Natural killer cell treated with Interleukin-12 subunit alpha and Interleukin-12 subunit beta and Interleukin-15 and Interleukin-18, amount 100 ng/mL, for 72 hours (primary cell): ENCODE data around the gene PRICKLE3. TPM values are rescaled to one million over a fixed set of nuclear protein-coding genes. Genes with fewer than 3 reads are reported as not detected.
"Not testable (repeated sequence)": the region's sequence is repeated elsewhere in the genome, so short reads cannot be mapped to it uniquely, and the experiment has no call there.

Experiments used
- ATAC-seq, 2 donors: fragments of 150-1000 bp; cut with Tn5 transposase in 1 of 2; sonication (Bioruptor Pico), chemical (Tn5 transposase) in 1 of 2; 2 replicates each; pipeline ENCODE4 v1.10.0; 2021
- DNase-seq: peaks from one replicate; pipeline ENCODE4 v3.0.0; 2022; ENCODE audit warnings: low spot score
- H3K27ac Mint-ChIP-seq, 2 donors: 1 replicate in 1 of 2; 2 replicates in 1 of 2; pipeline ENCODE4 v1.8.0; 2022; ENCODE audit warnings: mixed read lengths in 2 of 2, mild to moderate bottlenecking in 1 of 2, moderate library complexity in 1 of 2
- H3K27me3 Mint-ChIP-seq, 2 donors: 1 replicate in 1 of 2; 2 replicates in 1 of 2; pipeline ENCODE4 v1.8.0; 2022; ENCODE audit warnings: mixed read lengths in 2 of 2
- H3K36me3 Mint-ChIP-seq: one replicate; pipeline ENCODE4 v1.8.0; 2022; ENCODE audit warnings: mixed read lengths
- H3K4me1 Mint-ChIP-seq, 2 donors: 1 replicate in 1 of 2; 2 replicates in 1 of 2; pipeline ENCODE4 v1.8.0; 2022; ENCODE audit warnings: low read depth in 2 of 2, mixed read lengths in 2 of 2, mild to moderate bottlenecking in 1 of 2
- H3K4me3 Mint-ChIP-seq: one replicate; pipeline ENCODE4 v1.8.0; 2022; ENCODE audit warnings: mixed read lengths
- H3K9me3 Mint-ChIP-seq: 2 replicates; pipeline ENCODE4 v1.8.0; 2022; ENCODE audit warnings: mixed read lengths
- total RNA-seq, 2 donors: library from RNA; stranded (reverse); gene quantifications; one replicate each; pipeline ENCODE4 v1.2.3, GENCODE V29; 2022

The PRICKLE3 gene
- total RNA-seq, 2 donors from 2014 or later = 13.1 to 16.0 TPM

- ATAC-seq (no peak), DNase-seq (no peak)
- H3K27me3 Mint-ChIP-seq = no peaks in the 10 kb centered on the region
- H3K36me3 Mint-ChIP-seq = no peaks in the 10 kb centered on the region
- H3K9me3 Mint-ChIP-seq = no peaks in the 10 kb centered on the region
- peaks cover 17 to 20% of the 10 kb centered on the region in 2 donors for H3K4me1 Mint-ChIP-seq
- H3K4me3 Mint-ChIP-seq = no peak overlapping the region
- H3K27ac Mint-ChIP-seq = no peak overlapping the region
These were observed 32.7 kb downstream of the PRICKLE3 start for GRCh38 chrX:49153467-49153866.

DNA sequence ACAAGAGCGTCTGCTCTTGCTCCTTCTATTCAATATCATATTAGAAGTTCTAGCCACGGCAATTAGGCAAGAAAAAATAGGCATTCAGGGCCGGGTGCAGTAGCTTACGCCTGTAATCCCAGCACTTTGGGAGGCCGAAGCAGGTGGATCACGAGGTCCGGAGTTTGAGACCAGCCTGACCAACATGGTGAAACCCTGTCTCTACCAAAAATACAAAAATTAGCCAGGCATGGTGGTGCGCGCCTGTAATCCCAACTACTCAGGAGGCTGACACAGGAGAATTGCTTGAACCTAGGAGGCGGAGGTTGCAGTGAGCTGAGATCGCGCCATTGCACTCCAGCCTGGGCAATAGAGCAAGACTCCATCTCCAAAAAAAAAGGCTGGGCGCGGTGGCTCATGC lies 36.9 kb downstream of the PRICKLE3 start:
- not testable (repeated sequence) for H3K4me3 Mint-ChIP-seq, ATAC-seq, H3K4me1 Mint-ChIP-seq, DNase-seq, H3K36me3 Mint-ChIP-seq, H3K27me3 Mint-ChIP-seq, H3K27ac Mint-ChIP-seq, H3K9me3 Mint-ChIP-seq

- not testable (repeated sequence) for DNase-seq, H3K36me3 Mint-ChIP-seq, H3K27ac Mint-ChIP-seq, H3K4me1 Mint-ChIP-seq, ATAC-seq, H3K4me3 Mint-ChIP-seq, H3K27me3 Mint-ChIP-seq, H3K9me3 Mint-ChIP-seq
These were observed 37.6 kb downstream of the PRICKLE3 start for GRCh38 chrX:49148390-49149100.

- no peak for ATAC-seq
- no peak overlapping the region for H3K27ac Mint-ChIP-seq
- DNase-seq = no peak
These were observed 38.2 kb downstream of the PRICKLE3 start for GRCh38 chrX:49147936-49148335.

DNA sequence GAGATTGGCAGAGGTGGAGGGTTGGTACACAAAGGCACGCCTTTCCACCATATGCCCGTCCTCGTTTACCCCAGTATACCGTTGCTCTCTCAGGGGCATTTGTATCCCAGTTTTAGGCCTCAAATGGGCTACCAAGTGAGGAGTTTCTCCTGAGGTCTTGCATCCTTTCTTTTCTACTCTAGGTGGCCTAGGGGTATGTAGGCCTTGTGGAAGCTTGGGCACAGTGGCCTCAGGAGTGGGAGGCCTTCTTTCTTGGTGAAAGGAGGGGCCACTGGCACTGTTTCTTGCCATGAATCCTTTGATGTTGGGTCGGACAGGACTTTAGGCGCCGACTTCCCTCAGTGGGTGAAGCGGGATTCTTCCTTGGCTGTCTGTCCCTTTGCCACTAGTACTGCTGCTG lies 38.9 kb downstream of the PRICKLE3 start:
- H3K27ac Mint-ChIP-seq = no peak overlapping the region
- no peaks in the 10 kb centered on the region for H3K4me1 Mint-ChIP-seq
- no peaks in the 10 kb centered on the region for H3K9me3 Mint-ChIP-seq
- no peak overlapping the region for H3K4me3 Mint-ChIP-seq
- H3K27me3 Mint-ChIP-seq = no peaks in the 10 kb centered on the region
- H3K36me3 Mint-ChIP-seq = no peaks in the 10 kb centered on the region
- DNase-seq (no peak), ATAC-seq (no peak)

More at GRCh38 chrX:49147936-49148335, 38.2 kb downstream of the PRICKLE3 start:
- Mint-ChIP-seq H3K4me1 (no peaks in the 10 kb centered on the region), H3K36me3 (no peaks in the 10 kb centered on the region), H3K9me3 (no peaks in the 10 kb centered on the region), H3K4me3 (no peak overlapping the region), H3K27me3 (no peaks in the 10 kb centered on the region)

DNA sequence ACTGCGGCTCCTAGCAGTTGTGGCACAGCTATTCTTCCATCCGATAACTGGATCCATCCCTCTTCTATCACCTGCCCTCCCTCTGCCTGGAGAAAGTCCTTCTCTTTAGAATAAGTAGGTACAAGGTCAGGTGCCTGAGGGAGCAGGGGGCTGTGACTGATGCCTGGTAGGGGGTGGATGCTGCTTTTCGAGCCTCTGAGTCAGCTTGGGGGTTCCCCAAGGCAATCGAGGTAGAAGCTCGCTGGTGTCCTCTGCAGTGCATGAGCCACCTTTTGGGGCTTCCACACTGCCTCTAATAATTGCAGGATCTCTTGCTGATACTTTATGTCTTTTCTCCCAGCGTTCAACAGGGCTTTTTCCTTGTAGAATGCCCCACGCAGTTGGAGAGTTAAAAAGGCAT lies 43.0 kb downstream of the PRICKLE3 start:
- H3K4me3 Mint-ChIP-seq, H3K4me1 Mint-ChIP-seq, H3K36me3 Mint-ChIP-seq, H3K27me3 Mint-ChIP-seq, H3K27ac Mint-ChIP-seq, ATAC-seq, DNase-seq: not testable (repeated sequence)
- peaks cover 11% of the 10 kb centered on the region for H3K9me3 Mint-ChIP-seq

GRCh38 chrX:49142264-49142663 lies 43.9 kb downstream of the PRICKLE3 start:
- H3K27me3 Mint-ChIP-seq, H3K4me1 Mint-ChIP-seq, H3K4me3 Mint-ChIP-seq, DNase-seq, H3K36me3 Mint-ChIP-seq, H3K27ac Mint-ChIP-seq, ATAC-seq: not testable (repeated sequence)
- peaks cover 11% of the 10 kb centered on the region for H3K9me3 Mint-ChIP-seq

DNA sequence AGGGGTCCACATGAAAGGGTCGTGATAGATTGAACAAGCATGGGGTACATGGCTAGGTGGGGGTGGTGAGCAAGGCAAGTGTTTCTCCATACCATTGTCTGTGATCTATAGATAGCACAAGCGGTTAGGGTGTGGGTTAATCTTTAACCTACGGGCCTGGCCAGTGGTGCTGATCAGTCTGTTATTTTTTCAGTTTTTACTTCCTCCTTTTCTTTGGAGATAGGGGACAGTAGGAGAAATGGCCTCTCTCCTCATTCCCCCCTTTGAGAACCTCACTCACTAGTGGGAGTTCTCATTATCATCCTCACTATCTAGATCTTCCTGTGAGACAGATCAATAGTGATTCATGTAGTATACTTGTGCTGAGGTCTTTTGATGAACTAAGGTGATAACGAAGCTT lies 46.5 kb downstream of the PRICKLE3 start:
- Mint-ChIP-seq H3K27ac (no peak overlapping the region), H3K27me3 (no peaks in the 10 kb centered on the region), H3K36me3 (peaks cover 5% of the 10 kb centered on the region), H3K4me1 (no peaks in the 10 kb centered on the region), H3K9me3 (peaks cover 11% of the 10 kb centered on the region), H3K4me3 (no peak overlapping the region)
- DNase-seq (no peak), ATAC-seq (no peak)

DNA sequence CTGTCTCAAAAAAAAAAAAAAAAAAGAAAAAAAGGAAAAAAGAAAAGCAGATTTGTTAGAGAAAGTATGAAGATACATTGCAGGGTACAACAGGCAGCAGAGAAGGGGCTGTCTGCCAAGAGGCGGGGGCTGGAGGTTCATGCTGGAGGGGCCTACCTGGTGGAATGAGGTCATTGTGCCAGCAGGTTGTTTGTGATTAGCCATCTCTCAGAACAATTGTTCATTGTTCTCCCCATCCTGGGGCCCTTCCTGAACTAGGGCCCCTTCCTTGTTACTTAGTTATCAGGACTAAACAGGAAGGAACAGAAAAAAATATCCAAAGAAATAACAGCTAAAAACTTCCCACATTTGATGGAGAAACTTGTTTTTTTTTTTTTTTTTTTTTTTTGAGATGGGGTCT lies 48.7 kb downstream of the PRICKLE3 start:
- Mint-ChIP-seq H3K27me3 (no peaks in the 10 kb centered on the region), H3K9me3 (peaks cover 11% of the 10 kb centered on the region), H3K36me3 (peaks cover 5% of the 10 kb centered on the region), H3K4me1 (no peaks in the 10 kb centered on the region), H3K27ac (no peak overlapping the region), H3K4me3 (no peak overlapping the region)
- no peak for ATAC-seq
- DNase-seq = no peak

- Mint-ChIP-seq H3K27me3 (no peaks in the 10 kb centered on the region), H3K27ac (no peak overlapping the region), H3K4me1 (no peaks in the 10 kb centered on the region), H3K9me3 (no peaks in the 10 kb centered on the region), H3K4me3 (no peak overlapping the region), H3K36me3 (no peaks in the 10 kb centered on the region)
- ATAC-seq = no peak
- no peak for DNase-seq
These were observed 52.4 kb downstream of the PRICKLE3 start for GRCh38 chrX:49133759-49134158.

GRCh38 chrX:49132275-49132674 lies 53.9 kb downstream of the PRICKLE3 start:
- not testable (repeated sequence) for H3K36me3 Mint-ChIP-seq

GRCh38 chrX:49129427-49129826 lies 56.7 kb downstream of the PRICKLE3 start:
- H3K27ac Mint-ChIP-seq = no peak overlapping the region
- no peaks in the 10 kb centered on the region for H3K4me1 Mint-ChIP-seq
- no peaks in the 10 kb centered on the region for H3K27me3 Mint-ChIP-seq
- H3K9me3 Mint-ChIP-seq = no peaks in the 10 kb centered on the region
- no peak overlapping the region for H3K4me3 Mint-ChIP-seq
- DNase-seq = no peak
- no peaks in the 10 kb centered on the region for H3K36me3 Mint-ChIP-seq
- ATAC-seq = no peak

More at GRCh38 chrX:49132275-49132674, 53.9 kb downstream of the PRICKLE3 start:
- H3K27ac Mint-ChIP-seq, H3K27me3 Mint-ChIP-seq, H3K4me1 Mint-ChIP-seq, H3K9me3 Mint-ChIP-seq, H3K4me3 Mint-ChIP-seq, DNase-seq, ATAC-seq: not testable (repeated sequence)

DNA sequence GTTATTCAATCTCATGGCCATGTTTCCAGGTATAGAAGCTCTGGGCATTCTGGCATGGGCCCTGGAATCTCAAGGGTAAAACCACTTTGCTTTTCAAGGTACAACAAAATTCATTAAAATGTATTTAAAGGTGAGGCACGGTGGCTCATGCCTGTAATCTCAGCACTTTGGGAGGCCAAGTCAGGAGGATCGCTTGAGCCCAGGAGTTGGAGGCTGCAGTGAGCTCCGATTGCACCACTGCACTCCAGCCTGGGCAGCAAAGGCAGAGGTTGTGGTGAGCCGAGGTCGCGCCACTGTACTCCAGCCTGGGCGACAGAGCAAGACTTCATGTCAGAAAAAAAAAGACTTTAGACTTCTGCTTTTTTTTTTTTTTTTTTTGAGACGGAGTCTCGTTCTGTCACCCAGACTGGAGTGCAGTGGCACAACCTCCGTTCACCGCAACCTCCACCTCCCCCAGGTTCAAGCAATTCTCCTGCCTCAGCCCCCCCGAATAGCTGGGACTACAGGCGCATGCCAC lies 58.4 kb downstream of the PRICKLE3 start:
- H3K27me3 Mint-ChIP-seq, ATAC-seq, H3K36me3 Mint-ChIP-seq, H3K4me1 Mint-ChIP-seq, DNase-seq, H3K4me3 Mint-ChIP-seq, H3K9me3 Mint-ChIP-seq, H3K27ac Mint-ChIP-seq: not testable (repeated sequence)
